Neuronal stem cell (in vitro differentiated cells): ENCODE results near the gene AOAH.

Experiments
- DNase-seq: peaks from one replicate; pipeline ENCODE4 v3.0.0-alpha.2; 2013; ENCODE audit warnings: low spot score
- H2AFZ ChIP-seq: one replicate; pipeline ENCODE4 v1.6.1; 2013; ENCODE audit warnings: mild to moderate bottlenecking, low read length, inconsistent platforms
- H2AK5ac ChIP-seq: 2 replicates; pipeline ENCODE4 v1.6.1; 2013; ENCODE audit warnings: low read depth, mild to moderate bottlenecking, inconsistent platforms, low read length, moderate library complexity, mixed read lengths
- H2BK120ac ChIP-seq: 2 replicates; pipeline ENCODE4 v1.6.1; 2013; ENCODE audit warnings: low read depth, mild to moderate bottlenecking, inconsistent platforms, low read length, moderate library complexity, mixed read lengths
- H2BK12ac ChIP-seq: one replicate; pipeline ENCODE4 v1.6.1; 2013; ENCODE audit warnings: low read length, inconsistent platforms
- H2BK15ac ChIP-seq: 2 replicates; pipeline ENCODE4 v1.6.1; 2013; ENCODE audit warnings: mild to moderate bottlenecking, low read length, inconsistent platforms, mixed read lengths
- H2BK5ac ChIP-seq: one replicate; pipeline ENCODE4 v1.6.1; 2013; ENCODE audit warnings: inconsistent platforms, mild to moderate bottlenecking, low read length, moderate library complexity
- H3K14ac ChIP-seq: one replicate; pipeline ENCODE4 v1.6.1; 2013; ENCODE audit warnings: low read length, inconsistent platforms
- H3K18ac ChIP-seq: 2 replicates; pipeline ENCODE4 v1.6.1; 2013; ENCODE audit warnings: low read length, inconsistent platforms
- H3K23ac ChIP-seq: 2 replicates; pipeline ENCODE4 v1.6.1; 2013; ENCODE audit warnings: low read depth, mild to moderate bottlenecking, mixed read lengths, low read length, inconsistent platforms; ENCODE audit not compliant: poor library complexity
- H3K27ac ChIP-seq: replicated peaks from 3 replicates; pipeline ENCODE4 v1.5.1; 2013; ENCODE audit warnings: low read length, inconsistent platforms
- H3K27me3 ChIP-seq, 3 experiments: 2 replicates each; pipeline ENCODE4 v1.6.1; 2013; ENCODE audit warnings: low read length in 3 of 3, mild to moderate bottlenecking in 2 of 3, inconsistent platforms in 1 of 3, low read depth in 1 of 3, mixed read lengths in 1 of 3, moderate library complexity in 1 of 3; ENCODE audit not compliant: control insufficient read depth in 3 of 3, insufficient read depth in 3 of 3
- H3K36me3 ChIP-seq, 2 donors: replicated peaks in 1 of 2; 2 replicates each; pipeline ENCODE4 v1.6.1; 2013; ENCODE audit warnings: low read length in 2 of 2; ENCODE audit not compliant: control insufficient read depth in 2 of 2, insufficient read depth in 2 of 2
- H3K4ac ChIP-seq: 2 replicates; pipeline ENCODE4 v1.6.1; 2013; ENCODE audit warnings: inconsistent platforms, mild to moderate bottlenecking, low read length, moderate library complexity
- H3K4me1 ChIP-seq, 2 donors: 1 replicate in 1 of 2; 2 replicates in 1 of 2; pipeline ENCODE4 v1.6.1; 2013; ENCODE audit warnings: low read length in 2 of 2, low read depth in 1 of 2; ENCODE audit not compliant: control insufficient read depth in 2 of 2, insufficient read depth in 1 of 2
- H3K4me2 ChIP-seq: one replicate; pipeline ENCODE4 v1.6.1; 2013; ENCODE audit warnings: mild to moderate bottlenecking, low read length, inconsistent platforms; ENCODE audit not compliant: insufficient read depth, poor library complexity, severe bottlenecking
- H3K4me3 ChIP-seq, 2 donors: 2 replicates each; pipeline ENCODE4 v1.5.1; 2013; ENCODE audit warnings: low read length in 2 of 2, mild to moderate bottlenecking in 2 of 2, inconsistent platforms in 1 of 2, moderate library complexity in 1 of 2
- H3K79me1 ChIP-seq: one replicate; pipeline ENCODE4 v1.6.1; 2013; ENCODE audit warnings: low read depth, mild to moderate bottlenecking, inconsistent platforms, low read length, moderate library complexity
- H3K9ac ChIP-seq: one replicate; pipeline ENCODE4 v1.6.1; 2013; ENCODE audit warnings: mild to moderate bottlenecking, low read depth, low read length, inconsistent platforms; ENCODE audit not compliant: poor library complexity
- H3K9me3 ChIP-seq, 2 donors: replicated peaks in 1 of 2; 2 replicates each; pipeline versions ENCODE3 to v1.6.1; 2013; ENCODE audit warnings: low read length in 2 of 2, mild to moderate bottlenecking in 2 of 2, inconsistent platforms in 1 of 2, low read depth in 1 of 2, mixed read lengths in 1 of 2, moderate library complexity in 1 of 2; ENCODE audit not compliant: control insufficient read depth in 2 of 2, insufficient read depth in 1 of 2
- H4K8ac ChIP-seq: one replicate; pipeline ENCODE4 v1.6.1; 2013; ENCODE audit warnings: low read depth, mild to moderate bottlenecking, inconsistent platforms, low read length, moderate library complexity
- H4K91ac ChIP-seq: one replicate; pipeline ENCODE4 v1.6.1; 2013; ENCODE audit warnings: low read length, low read depth, mild to moderate bottlenecking, inconsistent platforms; ENCODE audit not compliant: poor library complexity
- WGBS, 2 donors: extraction: QIAGEN DNeasy Blood & Tissue Kit; methylation state at CpG; one replicate each; pipeline ENCODE4 v1.1.7; 2013; ENCODE audit warnings: missing lambda C conversion rate in 2 of 2, mixed read lengths in 1 of 2; ENCODE audit not compliant: insufficient read length in 2 of 2, insufficient replicate concordance in 1 of 2; ENCODE audit errors: extremely low coverage in 2 of 2; 5-methylcytosine and 5-hydroxymethylcytosine counted together

AOAH gene

DNA sequence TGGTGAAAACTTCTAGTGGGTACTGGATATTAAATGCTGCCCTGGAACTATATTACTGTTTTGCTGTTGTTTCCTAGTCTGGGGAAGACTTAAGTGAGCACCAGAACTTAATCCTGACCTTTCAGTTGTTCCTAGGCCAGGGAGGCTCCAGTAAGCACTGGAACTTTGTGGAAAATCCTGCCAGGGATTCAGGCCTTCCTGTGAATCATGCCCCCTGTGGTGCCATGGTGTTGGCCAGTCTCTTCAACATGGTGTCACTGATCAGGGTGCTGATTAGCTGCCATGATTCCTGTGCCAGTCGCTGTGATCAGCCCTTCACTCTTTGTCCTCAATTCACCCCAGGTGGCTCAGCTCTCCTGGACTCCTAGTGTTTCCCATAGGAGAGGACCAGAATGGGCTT is 8.5 kb upstream of the AOAH start:
- Histone ChIP-seq H4K8ac (no peak overlapping the region), H3K4me2 (no peak overlapping the region), H2BK12ac (no peak overlapping the region), H3K4me1 (peaks cover 0 to 5% of the 10 kb centered on the region in 2 donors), H2AFZ (no peak overlapping the region), H3K4me3 (no peak overlapping the region), H4K91ac (no peak overlapping the region), H3K79me1 (no peaks in the 10 kb centered on the region), H3K4ac (no peak overlapping the region), H3K9me3 (peaks cover 0 to 14% of the 10 kb centered on the region in 2 donors), H2BK15ac (no peak overlapping the region), H3K23ac (no peak overlapping the region), H3K18ac (no peak overlapping the region), H3K9ac (no peak overlapping the region), H3K27ac (no peak overlapping the region), H2BK5ac (no peak overlapping the region), H3K14ac (no peak overlapping the region), H2AK5ac (no peak overlapping the region), H2BK120ac (no peak overlapping the region), H3K27me3 (no peaks in the 10 kb centered on the region), H3K36me3 (no peaks in the 10 kb centered on the region)
- no CpG with 5 or more reads among the region's 1 CpG for WGBS, 2 donors
- no peak for DNase-seq

DNA sequence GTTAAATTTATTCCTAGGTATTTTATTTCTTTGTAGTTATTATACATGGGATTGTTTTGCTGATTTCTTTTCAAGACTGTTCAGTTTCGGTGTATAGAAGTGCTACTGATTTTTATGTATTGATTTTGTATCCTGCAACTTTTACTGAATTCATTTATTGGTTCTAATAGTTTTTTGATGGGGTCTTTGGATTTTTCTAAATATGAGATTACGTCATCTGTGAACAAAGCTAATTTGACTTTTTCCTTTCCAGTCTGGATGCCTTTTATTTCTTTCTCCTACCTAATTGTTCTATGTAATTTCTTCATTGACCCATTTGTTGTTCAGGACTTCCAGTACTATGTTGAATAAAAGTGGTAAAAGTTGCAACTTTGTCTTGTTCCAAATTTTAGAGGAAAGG is 5.8 kb upstream of the AOAH start:
- H4K8ac ChIP-seq: no peak overlapping the region
- no peak overlapping the region for H3K4ac ChIP-seq
- no peak overlapping the region for H2AK5ac ChIP-seq
- H3K27ac ChIP-seq: no peak overlapping the region
- H3K27me3 ChIP-seq: no peaks in the 10 kb centered on the region
- no peak for DNase-seq
- H3K4me3 ChIP-seq: no peak overlapping the region
- H3K18ac ChIP-seq: no peak overlapping the region
- no peaks in the 10 kb centered on the region for H3K79me1 ChIP-seq
- H2BK120ac ChIP-seq: no peak overlapping the region
- H3K9ac ChIP-seq: no peak overlapping the region
- no peak overlapping the region for H3K14ac ChIP-seq
- no peak overlapping the region for H2BK15ac ChIP-seq
- H3K36me3 ChIP-seq: no peaks in the 10 kb centered on the region
- H4K91ac ChIP-seq: no peak overlapping the region
- H3K4me1 ChIP-seq: peaks cover 0 to 2% of the 10 kb centered on the region in 2 donors
- no peak overlapping the region for H3K4me2 ChIP-seq
- H2BK5ac ChIP-seq: no peak overlapping the region
- H3K23ac ChIP-seq: no peak overlapping the region
- H3K9me3 ChIP-seq: peaks cover 0 to 14% of the 10 kb centered on the region in 2 donors
- H2AFZ ChIP-seq: no peak overlapping the region
- H2BK12ac ChIP-seq: no peak overlapping the region
- no CpG with 5 or more reads among the region's 2 CpGs for WGBS, 2 donors

DNA sequence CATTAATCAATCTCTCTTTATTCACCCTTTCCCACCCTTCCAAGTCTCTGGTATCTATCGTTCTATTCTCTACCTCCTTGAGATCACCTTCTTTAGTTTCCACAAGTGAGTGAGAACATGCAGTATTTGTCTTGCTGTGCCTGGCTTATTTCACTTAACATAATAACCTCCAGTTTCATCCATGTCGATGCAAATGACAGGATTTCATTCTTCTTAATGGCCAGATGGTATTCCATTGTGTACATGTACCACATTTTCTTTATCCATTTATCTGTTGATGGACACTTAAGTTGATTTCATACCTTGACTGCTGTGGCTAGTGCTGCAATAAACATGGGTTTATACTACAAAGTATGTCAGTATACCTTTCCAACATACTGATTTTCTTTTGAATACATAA is 3.8 kb upstream of the AOAH start:
- H2BK120ac ChIP-seq: no peak overlapping the region
- H3K79me1 ChIP-seq: no peaks in the 10 kb centered on the region
- no peak overlapping the region for H2AK5ac ChIP-seq
- H3K4me3 ChIP-seq: no peak overlapping the region
- no peak for DNase-seq
- no peaks in the 10 kb centered on the region for H3K27me3 ChIP-seq
- no peak overlapping the region for H3K9ac ChIP-seq
- no peak overlapping the region for H3K23ac ChIP-seq
- no peak overlapping the region for H4K8ac ChIP-seq
- peaks cover 0 to 14% of the 10 kb centered on the region in 2 donors for H3K9me3 ChIP-seq
- no peak overlapping the region for H3K14ac ChIP-seq
- no CpG with 5 or more reads among the region's 2 CpGs for WGBS, 2 donors
- H2BK5ac ChIP-seq: no peak overlapping the region
- no peak overlapping the region for H2AFZ ChIP-seq
- H3K18ac ChIP-seq: no peak overlapping the region
- no peak overlapping the region for H4K91ac ChIP-seq
- H3K4ac ChIP-seq: no peak overlapping the region
- H2BK15ac ChIP-seq: no peak overlapping the region
- no peak overlapping the region for H2BK12ac ChIP-seq
- H3K4me2 ChIP-seq: no peak overlapping the region
- H3K27ac ChIP-seq: no peak overlapping the region
- no peaks in the 10 kb centered on the region for H3K36me3 ChIP-seq
- H3K4me1 ChIP-seq: peaks cover 0 to 3% of the 10 kb centered on the region in 2 donors

DNA sequence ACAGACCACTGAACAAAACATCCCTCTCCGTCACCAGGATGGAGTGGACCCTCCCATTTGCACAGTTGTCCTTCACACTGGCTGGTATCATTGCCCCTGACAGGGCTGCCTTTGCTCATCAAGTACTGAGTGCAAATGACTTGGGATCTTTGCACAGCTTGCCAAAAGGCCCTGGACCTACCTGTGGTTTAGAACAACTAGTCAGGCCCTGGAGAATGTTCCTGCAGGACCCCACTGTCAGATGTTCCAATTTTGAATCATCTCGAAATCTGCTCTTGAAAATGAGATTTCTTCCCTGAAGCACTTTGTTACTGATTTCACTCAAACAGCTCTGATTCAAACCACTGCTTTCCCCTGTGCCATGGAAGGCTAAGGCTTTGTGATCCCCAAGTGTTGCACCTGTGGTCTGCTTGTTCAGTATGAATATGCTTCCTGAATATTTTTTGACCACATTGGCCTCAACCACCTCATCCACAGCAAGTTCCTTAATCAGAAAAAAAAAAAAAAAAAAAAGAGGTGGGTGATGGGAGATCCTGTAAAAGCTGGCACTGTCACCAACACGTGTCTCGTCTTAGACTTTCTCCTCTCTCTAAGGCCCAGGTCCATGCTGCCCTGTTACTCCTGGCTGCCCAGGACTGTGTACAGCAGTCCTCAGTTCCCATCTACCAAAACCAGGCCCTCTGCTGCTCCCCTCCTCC is 2.7 kb upstream of the AOAH start:
- Histone ChIP-seq H2AFZ (no peak overlapping the region), H3K27ac (no peak overlapping the region), H3K4me3 (no peak overlapping the region), H3K18ac (no peak overlapping the region), H2BK12ac (no peak overlapping the region), H3K79me1 (no peaks in the 10 kb centered on the region), H3K27me3 (no peaks in the 10 kb centered on the region), H3K14ac (no peak overlapping the region), H3K36me3 (no peaks in the 10 kb centered on the region), H2AK5ac (no peak overlapping the region), H3K4me1 (peaks cover 0 to 3% of the 10 kb centered on the region in 2 donors), H3K4me2 (no peak overlapping the region), H3K4ac (no peak overlapping the region), H2BK15ac (no peak overlapping the region), H4K91ac (no peak overlapping the region), H2BK5ac (no peak overlapping the region), H4K8ac (no peak overlapping the region), H3K9ac (no peak overlapping the region), H2BK120ac (no peak overlapping the region), H3K23ac (no peak overlapping the region), H3K9me3 (peaks cover 0 to 10% of the 10 kb centered on the region in 2 donors)
- no peak for DNase-seq
- WGBS, 2 donors: no CpG with 5 or more reads among the region's 4 CpGs
